ENCODE measurements around the gene NBAS.

GRCh38 chr2:15364561-15364960 lies 196.6 kb downstream of the NBAS start:
- TF ChIP-seq ZNF264 (CRISPR knock-in tag; IDR thresholded peaks at IDR 0.05) (no peak), NFE2 (CRISPR knock-in tag; IDR thresholded peaks at IDR 0.05) (no peak), POLR2A (IDR thresholded peaks at IDR 0.05; ENCODE audit: insufficient read depth in 1 of 2, low read depth in 2 of 2, low read length in 2 of 2) (no peak)
- TF ChIP-seq, protein P1, sequence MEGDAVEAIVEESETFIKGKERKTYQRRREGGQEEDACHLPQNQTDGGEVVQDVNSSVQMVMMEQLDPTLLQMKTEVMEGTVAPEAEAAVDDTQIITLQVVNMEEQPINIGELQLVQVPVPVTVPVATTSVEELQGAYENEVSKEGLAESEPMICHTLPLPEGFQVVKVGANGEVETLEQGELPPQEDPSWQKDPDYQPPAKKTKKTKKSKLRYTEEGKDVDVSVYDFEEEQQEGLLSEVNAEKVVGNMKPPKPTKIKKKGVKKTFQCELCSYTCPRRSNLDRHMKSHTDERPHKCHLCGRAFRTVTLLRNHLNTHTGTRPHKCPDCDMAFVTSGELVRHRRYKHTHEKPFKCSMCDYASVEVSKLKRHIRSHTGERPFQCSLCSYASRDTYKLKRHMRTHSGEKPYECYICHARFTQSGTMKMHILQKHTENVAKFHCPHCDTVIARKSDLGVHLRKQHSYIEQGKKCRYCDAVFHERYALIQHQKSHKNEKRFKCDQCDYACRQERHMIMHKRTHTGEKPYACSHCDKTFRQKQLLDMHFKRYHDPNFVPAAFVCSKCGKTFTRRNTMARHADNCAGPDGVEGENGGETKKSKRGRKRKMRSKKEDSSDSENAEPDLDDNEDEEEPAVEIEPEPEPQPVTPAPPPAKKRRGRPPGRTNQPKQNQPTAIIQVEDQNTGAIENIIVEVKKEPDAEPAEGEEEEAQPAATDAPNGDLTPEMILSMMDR (CRISPR knock-in tag; IDR thresholded peaks at IDR 0.05), result no peak

Measured in HepG2 (cell line).